SK-N-MC (cell line): ENCODE results near the gene DHX36.

Experiments used
- DNase-seq: peaks from one replicate; pipeline ENCODE4 v3.0.0-alpha.2; 2011; ENCODE audit warnings: low read depth, low spot score
- H3K27ac ChIP-seq: fragments of 200-600 bp; sonication (generic); 2 replicates; pipeline ENCODE4 v1.5.1; 2016; ENCODE audit warnings: mixed run types
- H3K36me3 ChIP-seq: fragments of 200-600 bp; sonication (generic); 2 replicates; pipeline ENCODE4 v1.6.1; 2017; ENCODE audit warnings: antibody characterized with exemption, low read length, mixed read lengths; ENCODE audit not compliant: insufficient read depth
- H3K4me3 ChIP-seq: fragments of 200-600 bp; sonication (generic); 2 replicates; pipeline ENCODE4 v1.5.1; 2016
- H3K9ac ChIP-seq: fragments of 200-600 bp; sonication (generic); 2 replicates; pipeline ENCODE4 v1.8.0; 2017; ENCODE audit warnings: mixed run types, mixed read lengths; ENCODE audit not compliant: insufficient read length
- H3K9me3 ChIP-seq: fragments of 200-600 bp; sonication (generic); 2 replicates; pipeline ENCODE4 v1.6.1; 2017; ENCODE audit warnings: low read depth, mild to moderate bottlenecking, antibody characterized with exemption, low read length, moderate library complexity, mixed read lengths
- EZH2 ChIP-seq: fragments of 200-600 bp; sonication (generic); IDR thresholded peaks from one replicate; pipeline ENCODE4 v1.6.1; 2017; ENCODE audit warnings: antibody characterized with exemption
- FOXP2 ChIP-seq: optimal IDR thresholded peaks from 2 replicates; pipeline ENCODE3; 2011; ENCODE audit warnings: mild to moderate bottlenecking, moderate library complexity; ENCODE audit not compliant: insufficient read depth; ENCODE audit errors: extremely low read length, control extremely low read depth
- POLR2AphosphoS5 ChIP-seq: IDR thresholded peaks from 2 replicates; pipeline ENCODE4 v1.6.1; 2012; ENCODE audit warnings: mild to moderate bottlenecking, low read depth, low read length, borderline replicate concordance

DHX36 gene

GRCh38 chr3:154223519-154223918 is 100.8 kb downstream of the DHX36 start:
- TF ChIP-seq EZH2 (no peak), POLR2AphosphoS5 (no peak), FOXP2 (no peak)
- no peak for DNase-seq

More at GRCh38 chr3:154223519-154223918, 100.8 kb downstream of the DHX36 start:
- no peak overlapping the region for H3K27ac ChIP-seq
- H3K36me3 ChIP-seq: no peaks in the 10 kb centered on the region; the same call in 1 of the 2 replicates
- H3K4me3 ChIP-seq: no peak overlapping the region
- H3K9ac ChIP-seq: no peak overlapping the region
- H3K9me3 ChIP-seq: no peaks in the 10 kb centered on the region
